Endothelial cell of umbilical vein (primary cell): ENCODE results near the gene LAMB4.

Experiments used
- EZH2 ChIP-seq: IDR thresholded peaks from 2 replicates; pipeline ENCODE4 v1.6.1; 2012; ENCODE audit warnings: borderline replicate concordance, low read depth, mild to moderate bottlenecking, moderate library complexity, low read length, inconsistent platforms; ENCODE audit not compliant: severe bottlenecking
- FOS ChIP-seq: IDR thresholded peaks from 2 replicates; pipeline ENCODE4 v1.6.1; 2011; ENCODE audit warnings: mild to moderate bottlenecking, low read length, moderate library complexity, borderline replicate concordance; ENCODE audit not compliant: insufficient read depth
- GATA2 ChIP-seq: IDR thresholded peaks from 2 replicates; pipeline ENCODE4 v1.7.0; 2011; ENCODE audit warnings: low read depth, mild to moderate bottlenecking, moderate library complexity, mixed read lengths, low read length; ENCODE audit not compliant: insufficient read length, insufficient read depth
- JUN ChIP-seq: IDR thresholded peaks from 2 replicates; pipeline ENCODE4 v1.6.1; 2011; ENCODE audit warnings: borderline replicate concordance, low read depth; ENCODE audit not compliant: insufficient read length, insufficient read depth
- MYC ChIP-seq: IDR thresholded peaks from one replicate; pipeline ENCODE4 v1.6.1; 2011; ENCODE audit warnings: mild to moderate bottlenecking, low read depth, low read length
- POLR2A ChIP-seq: IDR thresholded peaks from 2 replicates; pipeline ENCODE4 v1.6.1; 2012; ENCODE audit warnings: low read depth, mild to moderate bottlenecking, control low read depth, low read length
- POLR2AphosphoS5 ChIP-seq: IDR thresholded peaks from 2 replicates; pipeline ENCODE4 v1.6.1; 2012; ENCODE audit warnings: low read depth, mild to moderate bottlenecking, control low read depth, low read length, moderate library complexity; ENCODE audit not compliant: insufficient read depth
- TF ChIP-seq, protein P1 (sequence below), 2 donors: IDR thresholded peaks; 1 replicate in 1 of 2; 2 replicates in 1 of 2; pipeline ENCODE4 v1.5.1; 2011; ENCODE audit warnings: low read length in 2 of 2, mild to moderate bottlenecking in 2 of 2, moderate library complexity in 2 of 2, control low read depth in 1 of 2, inconsistent platforms in 1 of 2, low read depth in 1 of 2; ENCODE audit not compliant: insufficient read depth in 1 of 2; ENCODE audit errors: extremely low read depth in 1 of 2
- TF ChIP-seq, protein P2 (sequence below): IDR thresholded peaks from 2 replicates; pipeline ENCODE4 v1.6.1; 2011; ENCODE audit not compliant: insufficient read depth, insufficient read length

DNA sequence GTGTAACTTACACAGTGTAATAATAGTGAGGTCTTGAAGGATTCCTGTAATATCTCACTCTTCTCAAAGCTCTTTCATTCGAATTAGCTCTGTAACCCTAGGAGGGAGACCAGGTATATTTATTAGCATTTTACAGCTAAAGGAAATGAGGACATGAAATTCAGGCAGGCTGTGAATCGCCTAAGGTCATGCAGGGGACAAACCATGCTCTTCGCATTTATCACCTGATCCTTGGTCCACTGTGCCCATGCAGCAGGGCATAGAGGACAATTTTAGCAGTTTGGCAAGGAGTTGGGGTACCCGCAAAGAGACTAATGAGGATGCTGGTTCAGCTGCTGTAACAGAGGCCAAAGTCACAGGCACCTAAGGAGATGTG is 112.4 kb downstream of the LAMB4 start:
- TF ChIP-seq, protein P1, sequence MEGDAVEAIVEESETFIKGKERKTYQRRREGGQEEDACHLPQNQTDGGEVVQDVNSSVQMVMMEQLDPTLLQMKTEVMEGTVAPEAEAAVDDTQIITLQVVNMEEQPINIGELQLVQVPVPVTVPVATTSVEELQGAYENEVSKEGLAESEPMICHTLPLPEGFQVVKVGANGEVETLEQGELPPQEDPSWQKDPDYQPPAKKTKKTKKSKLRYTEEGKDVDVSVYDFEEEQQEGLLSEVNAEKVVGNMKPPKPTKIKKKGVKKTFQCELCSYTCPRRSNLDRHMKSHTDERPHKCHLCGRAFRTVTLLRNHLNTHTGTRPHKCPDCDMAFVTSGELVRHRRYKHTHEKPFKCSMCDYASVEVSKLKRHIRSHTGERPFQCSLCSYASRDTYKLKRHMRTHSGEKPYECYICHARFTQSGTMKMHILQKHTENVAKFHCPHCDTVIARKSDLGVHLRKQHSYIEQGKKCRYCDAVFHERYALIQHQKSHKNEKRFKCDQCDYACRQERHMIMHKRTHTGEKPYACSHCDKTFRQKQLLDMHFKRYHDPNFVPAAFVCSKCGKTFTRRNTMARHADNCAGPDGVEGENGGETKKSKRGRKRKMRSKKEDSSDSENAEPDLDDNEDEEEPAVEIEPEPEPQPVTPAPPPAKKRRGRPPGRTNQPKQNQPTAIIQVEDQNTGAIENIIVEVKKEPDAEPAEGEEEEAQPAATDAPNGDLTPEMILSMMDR (IDR thresholded peaks at IDR 0.05; ENCODE audit: extremely low read depth in 1 of 2, insufficient read depth in 1 of 2, low read depth in 1 of 2, low read length in 2 of 2) = no peak
- TF ChIP-seq POLR2A = no peak
- no peak for TF ChIP-seq EZH2
- no peak for TF ChIP-seq POLR2AphosphoS5
- TF ChIP-seq, protein P2, sequence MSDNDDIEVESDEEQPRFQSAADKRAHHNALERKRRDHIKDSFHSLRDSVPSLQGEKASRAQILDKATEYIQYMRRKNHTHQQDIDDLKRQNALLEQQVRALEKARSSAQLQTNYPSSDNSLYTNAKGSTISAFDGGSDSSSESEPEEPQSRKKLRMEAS = no peak
- no peak for TF ChIP-seq GATA2
- no peak for TF ChIP-seq FOS
- TF ChIP-seq JUN = no peak
- TF ChIP-seq MYC = no peak
